ENCODE measurements around the gene TTC9B. TPM values are rescaled to one million over a fixed set of nuclear protein-coding genes. Genes with fewer than 3 reads are reported as not detected.

Gene TTC9B
- total and polyA plus RNA-seq, 2 of the 8 experiments (the other 6 are each of a cell fraction or from before 2014, with no cell fraction given), result 0.26 TPM; not detected in 1

DNA sequence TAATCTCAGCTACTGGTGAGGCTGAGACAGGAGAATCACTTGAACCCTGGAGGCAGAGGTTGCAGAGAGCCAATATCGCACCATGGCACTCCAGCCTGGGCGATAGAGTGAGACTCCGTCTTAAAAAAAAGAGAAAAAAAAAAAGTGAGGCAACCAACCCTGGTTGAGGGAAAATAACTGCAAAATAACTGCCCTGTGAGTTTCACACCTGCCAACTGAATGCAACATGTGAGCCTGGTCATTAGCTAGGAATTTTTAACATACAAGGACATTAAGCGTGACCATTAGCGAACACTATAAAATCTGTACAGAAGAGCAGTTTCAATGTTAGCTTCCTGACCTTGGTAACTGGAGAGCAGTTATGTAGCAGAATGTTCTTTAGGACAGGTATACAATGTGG, 10.7 kb upstream of the TTC9B start (continued):
- TF ChIP-seq HDAC2 (IDR thresholded peaks at IDR 0.05; ENCODE audit: borderline replicate concordance in 1 of 2, low read depth in 2 of 2, low read length in 2 of 2), result no peak
- TF ChIP-seq NRF1 (IDR thresholded peaks at IDR 0.05; ENCODE audit: low read depth, low read length), result no peak
- TF ChIP-seq JUND (IDR thresholded peaks at IDR 0.05; ENCODE audit: low read length), result no peak
- no peak for TF ChIP-seq HDAC6 (IDR thresholded peaks at IDR 0.05; ENCODE audit: low read depth, low read length)
- no peak for TF ChIP-seq RNF2 (IDR thresholded peaks at IDR 0.05; ENCODE audit: borderline replicate concordance, low read depth, low read length, missing control alignments, poor library complexity, severe bottlenecking)
- no peak for TF ChIP-seq CHD2 (IDR thresholded peaks at IDR 0.05; ENCODE audit: low read length)
- no peak for TF ChIP-seq CHD1 (IDR thresholded peaks at IDR 0.05; ENCODE audit: low read depth, low read length)
- TF ChIP-seq YY1 (IDR thresholded peaks at IDR 0.05; ENCODE audit: low read depth, low read length), result no peak

Data from H1 (cell line).